Esophagus muscularis mucosa (tissue), 4 donors: Measurements from ENCODE around the gene LLGL1. TPM values are rescaled to one million over a fixed set of nuclear protein-coding genes. Genes with fewer than 3 reads are reported as not detected.

Experiments
- DNase-seq: peaks from one replicate; pipeline ENCODE4 v3.0.0-alpha.2; 2017; ENCODE audit errors: extremely low spot score
- H3K27ac ChIP-seq, 4 donors: fragments of 200-600 bp; sonication (generic); replicated peaks in 1 of 4; 1 replicate in 3 of 4; 2 replicates in 1 of 4; pipeline ENCODE4 v1.5.1; 2016 to 2019; ENCODE audit warnings: mild to moderate bottlenecking in 1 of 4
- H3K27me3 ChIP-seq, 4 donors: fragments of 200-600 bp; sonication (generic); one replicate each; pipeline versions ENCODE4 v1.5.1 to v1.6.0; 2016 to 2019
- H3K36me3 ChIP-seq, 4 donors: fragments of 200-600 bp; sonication (generic); one replicate each; pipeline ENCODE4 v1.5.1; 2016 to 2019
- H3K4me1 ChIP-seq, 4 donors: fragments of 200-600 bp; sonication (generic); one replicate each; pipeline ENCODE4 v1.5.1; 2016 to 2019
- H3K4me3 ChIP-seq, 4 donors: fragments of 200-600 bp; sonication (generic); 1 replicate in 2 of 4; 2 replicates in 2 of 4; pipeline ENCODE4 v1.5.1; 2016 to 2019; ENCODE audit warnings: mild to moderate bottlenecking in 4 of 4, moderate library complexity in 1 of 4
- H3K9me3 ChIP-seq, 4 donors: fragments of 200-600 bp; sonication (generic); 1 replicate in 3 of 4; 2 replicates in 1 of 4; pipeline ENCODE4 v1.5.1; 2016 to 2019
- EP300 ChIP-seq: sonication (generic); formaldehyde crosslinking; IDR thresholded peaks from one replicate; pipeline ENCODE4 v1.6.1; 2017; ENCODE audit warnings: antibody characterized with exemption
- POLR2A ChIP-seq: fragments of 450-650 bp; IDR thresholded peaks from one replicate; pipeline ENCODE4 v1.6.1; 2017; ENCODE audit warnings: antibody characterized with exemption, moderate library complexity, mild to moderate bottlenecking, low read depth
- POLR2AphosphoS5 ChIP-seq, 2 donors: sonication (generic); formaldehyde crosslinking; IDR thresholded peaks; one replicate each; pipeline ENCODE4 v1.6.1; 2017; ENCODE audit warnings: antibody characterized with exemption in 2 of 2
- WGBS: methylation state at CpG from one replicate; pipeline ENCODE4 v1.1.5; 2018; 5-methylcytosine and 5-hydroxymethylcytosine counted together
- intact Hi-C: fragments of 100-400 bp; cut with DNase I; formaldehyde crosslinking; loops from one replicate; pipeline ENCODE4 v1.15.1; 2023
- total RNA-seq, 4 donors: library from RNA; depleted of rRNA; stranded (reverse); fragments of >200 nt; gene quantifications; one replicate each; pipeline versions ENCODE4 v1.1.0 to v1.2.1, GENCODE V29; 2016
- TF ChIP-seq, protein P1 (sequence below), 3 experiments: fragments of 200-600 bp in 2 of 3; fragments of 450-650 bp in 1 of 3; sonication (generic) in 2 of 3; IDR thresholded peaks; one replicate each; pipeline ENCODE4 v1.5.1; 2017 to 2019; ENCODE audit warnings: antibody characterized with exemption in 3 of 3, mild to moderate bottlenecking in 2 of 3, moderate library complexity in 1 of 3

LLGL1 gene
- total RNA-seq, 4 donors from 2014 or later = 17.6 to 35.1 (median 26.2) TPM

DNA sequence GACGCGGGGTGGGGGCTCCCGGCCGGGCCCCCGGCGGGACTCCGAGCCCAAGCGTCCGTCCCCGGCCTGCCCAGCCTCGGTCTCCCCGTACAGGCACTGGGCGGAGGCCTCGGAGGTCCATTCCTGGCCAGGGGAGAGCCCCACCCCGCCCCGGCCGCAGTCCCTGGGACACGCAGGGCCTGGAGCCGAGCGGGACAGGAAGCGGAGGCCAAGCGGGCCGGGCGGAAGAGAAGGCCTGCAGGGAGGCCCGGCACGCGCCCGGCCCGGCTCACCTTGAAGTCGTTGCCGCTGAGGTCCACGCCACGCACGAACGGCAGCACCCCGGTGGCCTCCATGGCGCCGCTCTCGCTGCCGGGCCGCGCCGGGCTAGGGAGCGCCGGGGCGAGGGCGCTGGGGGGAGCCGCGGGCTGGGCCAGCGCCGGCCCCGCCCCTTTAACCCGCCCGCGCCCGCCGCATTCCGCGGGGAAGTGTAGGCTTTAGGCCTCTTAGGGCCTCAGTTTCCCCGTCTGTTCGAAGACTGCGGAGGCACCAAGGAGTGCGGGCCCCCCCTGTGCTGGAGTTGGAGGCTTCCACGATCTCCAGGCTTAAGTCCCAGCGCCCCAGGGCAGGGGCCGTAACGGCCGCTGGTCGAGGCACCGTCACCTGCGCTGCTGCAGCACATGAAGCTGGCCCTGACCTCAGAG lies 33.1 kb downstream of the LLGL1 start, which contains the start of gene FLII:
FLII (minus strand) TSS at position 383 of the 683 bp plus-strand sequence; CDS start at position 335, 48 bp downstream.
- Histone ChIP-seq H3K4me1 (peaks cover 51 to 63% (median 56%) of the 10 kb centered on the region in 4 donors), H3K27me3 (no peaks in the 10 kb centered on the region), H3K27ac (peak within 1 kb of the TSS; percentile 98 to 99 (median 99)), H3K9me3 (no peaks in the 10 kb centered on the region), H3K36me3 (peaks cover 32 to 43% (median 42%) of the 10 kb centered on the region in 4 donors), H3K4me3 (peak within 1 kb of the TSS; percentile 83 to 100 (median 100))
- DNase-seq = no peak
- intact Hi-C loops = no loop called here
- TF ChIP-seq POLR2AphosphoS5 (IDR thresholded peaks at IDR 0.05) (peak; percentile 75 to 90), EP300 (no peak), POLR2A (peak; percentile 64)
- 2% methylated on average over 35 of the region's 71 CpGs for WGBS

DNA sequence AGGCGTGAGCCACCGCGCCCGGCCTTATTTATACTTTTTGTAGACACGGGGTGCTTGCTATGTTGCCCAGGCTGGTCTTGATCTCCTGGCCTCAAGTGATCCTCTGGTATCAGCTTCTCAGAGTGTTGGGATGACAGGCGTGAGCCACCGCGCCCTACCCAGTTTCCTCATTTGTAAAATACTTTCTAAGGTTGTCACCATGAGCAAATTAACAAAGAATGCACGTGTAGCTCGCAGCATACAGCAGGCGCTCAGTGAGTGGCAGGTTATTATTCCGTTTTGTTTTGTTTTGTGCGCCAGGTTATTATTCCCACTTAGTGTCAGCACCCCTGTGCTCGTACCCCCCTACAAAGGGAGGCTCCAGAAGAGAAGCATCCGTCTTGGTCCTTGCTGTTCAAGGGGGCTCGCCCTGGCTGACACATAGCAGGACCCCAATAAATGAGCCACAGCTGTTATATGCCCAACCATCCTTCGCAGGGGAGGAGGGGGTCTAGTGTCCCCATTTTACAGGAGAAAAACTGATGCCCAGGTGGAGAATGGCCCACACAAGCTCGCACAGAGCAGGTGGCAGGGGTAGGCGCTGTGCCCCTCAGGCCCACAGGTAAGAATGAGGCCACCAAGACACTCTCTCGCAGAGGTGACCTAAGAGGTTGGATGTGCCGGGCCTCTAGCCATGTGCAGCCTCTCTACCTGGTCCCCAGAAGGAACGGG lies 34.3 kb downstream of the LLGL1 start:
- WGBS = 75% methylated on average over 19 of the region's 22 CpGs
- Histone ChIP-seq H3K36me3 (peaks cover 32 to 43% (median 42%) of the 10 kb centered on the region in 4 donors), H3K4me1 (peaks cover 51 to 63% (median 56%) of the 10 kb centered on the region in 4 donors), H3K27me3 (no peaks in the 10 kb centered on the region), H3K27ac (peak overlapping the region; percentile 97 to 99 (median 98)), H3K9me3 (no peaks in the 10 kb centered on the region), H3K4me3 (peak overlapping the region; percentile 77 to 98 (median 94))
- TF ChIP-seq POLR2AphosphoS5 (IDR thresholded peaks at IDR 0.05) (no peak), POLR2A (no peak), EP300 (no peak)
- TF ChIP-seq, protein P1, sequence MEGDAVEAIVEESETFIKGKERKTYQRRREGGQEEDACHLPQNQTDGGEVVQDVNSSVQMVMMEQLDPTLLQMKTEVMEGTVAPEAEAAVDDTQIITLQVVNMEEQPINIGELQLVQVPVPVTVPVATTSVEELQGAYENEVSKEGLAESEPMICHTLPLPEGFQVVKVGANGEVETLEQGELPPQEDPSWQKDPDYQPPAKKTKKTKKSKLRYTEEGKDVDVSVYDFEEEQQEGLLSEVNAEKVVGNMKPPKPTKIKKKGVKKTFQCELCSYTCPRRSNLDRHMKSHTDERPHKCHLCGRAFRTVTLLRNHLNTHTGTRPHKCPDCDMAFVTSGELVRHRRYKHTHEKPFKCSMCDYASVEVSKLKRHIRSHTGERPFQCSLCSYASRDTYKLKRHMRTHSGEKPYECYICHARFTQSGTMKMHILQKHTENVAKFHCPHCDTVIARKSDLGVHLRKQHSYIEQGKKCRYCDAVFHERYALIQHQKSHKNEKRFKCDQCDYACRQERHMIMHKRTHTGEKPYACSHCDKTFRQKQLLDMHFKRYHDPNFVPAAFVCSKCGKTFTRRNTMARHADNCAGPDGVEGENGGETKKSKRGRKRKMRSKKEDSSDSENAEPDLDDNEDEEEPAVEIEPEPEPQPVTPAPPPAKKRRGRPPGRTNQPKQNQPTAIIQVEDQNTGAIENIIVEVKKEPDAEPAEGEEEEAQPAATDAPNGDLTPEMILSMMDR (IDR thresholded peaks at IDR 0.05) = no peak
- intact Hi-C loops = no loop called here
- DNase-seq = no peak

DNA sequence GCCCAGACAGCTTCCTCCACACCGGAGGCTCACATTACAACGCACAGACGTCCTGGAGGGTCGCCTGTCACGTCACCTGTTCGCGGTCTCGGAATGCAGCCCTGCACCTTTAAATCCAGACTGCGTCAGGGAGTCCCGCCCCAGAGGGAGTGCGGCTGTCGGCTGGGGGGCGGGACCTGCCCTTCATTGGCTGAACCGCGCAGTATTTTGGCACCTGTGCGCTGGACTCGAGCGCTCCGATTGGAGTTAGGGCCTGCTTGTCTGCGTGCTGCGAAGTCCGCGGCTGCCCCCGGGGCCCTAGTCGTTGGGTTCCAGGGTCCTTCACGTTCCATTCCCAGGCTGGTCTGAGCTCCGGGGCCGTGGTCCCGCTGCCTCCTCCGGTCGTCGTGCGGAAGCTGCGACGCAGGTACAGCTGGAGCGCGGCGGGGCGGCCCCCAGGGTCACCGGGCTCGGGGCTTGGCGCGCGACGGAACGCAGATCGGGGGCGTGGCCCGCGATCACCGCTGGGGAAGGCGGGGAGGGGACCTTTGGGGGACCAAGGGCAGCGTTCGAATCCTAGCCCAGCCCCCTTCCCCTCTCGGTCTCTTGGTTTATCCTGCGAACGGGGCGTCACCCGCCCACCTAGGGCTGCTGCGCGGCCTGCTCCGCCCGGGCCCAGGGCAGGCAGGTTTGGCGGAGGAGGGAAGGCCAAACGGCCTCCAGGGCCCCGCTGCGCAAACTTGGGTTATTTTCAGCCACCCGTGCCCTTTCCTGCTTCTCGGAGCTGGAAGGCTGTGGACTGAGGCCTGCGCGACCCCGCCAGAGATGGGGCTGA lies 35.1 kb downstream of the LLGL1 start, which contains the start of gene MIEF2:
MIEF2 (plus strand) TSS at position 331 of the 814 bp plus-strand sequence. CDS start 2,059 bp downstream, outside the sequence.
- Histone ChIP-seq H3K36me3 (peaks cover 30 to 43% (median 42%) of the 10 kb centered on the region in 4 donors), H3K4me1 (peaks cover 51 to 63% (median 56%) of the 10 kb centered on the region in 4 donors), H3K9me3 (no peaks in the 10 kb centered on the region), H3K27me3 (no peaks in the 10 kb centered on the region), H3K4me3 (peak within 1 kb of the TSS; percentile 77 to 98 (median 94)), H3K27ac (peak within 1 kb of the TSS; percentile 97 to 99 (median 98))
- WGBS = under 1% methylated on average over 40 of the region's 72 CpGs
- intact Hi-C loops = no loop called here
- DNase-seq = peak; percentile 98
- TF ChIP-seq POLR2AphosphoS5 (IDR thresholded peaks at IDR 0.05) = peak; percentile 82 to 86
- TF ChIP-seq, protein P1 (IDR thresholded peaks at IDR 0.05) = no peak
- TF ChIP-seq EP300 = no peak
- TF ChIP-seq POLR2A = peak; percentile 32

DNA sequence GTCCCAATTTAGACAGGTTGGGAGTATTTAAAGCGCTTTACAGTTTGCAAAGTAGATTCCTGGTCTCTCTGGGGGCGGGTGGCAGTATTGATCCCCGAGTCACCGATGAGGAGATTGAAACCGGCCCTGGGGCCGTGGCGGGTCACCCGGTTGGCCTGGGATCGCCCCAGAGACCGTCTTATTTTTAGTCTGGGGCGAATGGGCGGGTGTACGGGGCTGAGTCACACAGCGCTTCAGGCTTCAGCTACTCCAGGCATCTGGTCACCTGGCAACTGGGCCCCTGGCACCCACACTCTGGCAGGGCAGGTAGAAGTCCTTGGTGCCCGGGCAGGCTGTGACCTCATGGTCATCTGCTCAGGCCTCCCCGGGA lies 35.7 kb downstream of the LLGL1 start:
- intact Hi-C loops = no loop called here
- H3K9me3 ChIP-seq = no peaks in the 10 kb centered on the region
- 3% methylated on average over 12 of the region's 16 CpGs for WGBS
- no peak for DNase-seq
- TF ChIP-seq POLR2A (no peak), POLR2AphosphoS5 (IDR thresholded peaks at IDR 0.05) (peak in 1 of 2 donors; percentile 9)
- H3K27me3 ChIP-seq = no peaks in the 10 kb centered on the region
- peaks cover 51 to 57% (median 54%) of the 10 kb centered on the region in 4 donors for H3K4me1 ChIP-seq
- peak overlapping the region; percentile 97 to 99 (median 98) for H3K27ac ChIP-seq
- H3K4me3 ChIP-seq = peak overlapping the region; percentile 77 to 98 (median 94)
- peaks cover 26 to 43% (median 42%) of the 10 kb centered on the region in 4 donors for H3K36me3 ChIP-seq

DNA sequence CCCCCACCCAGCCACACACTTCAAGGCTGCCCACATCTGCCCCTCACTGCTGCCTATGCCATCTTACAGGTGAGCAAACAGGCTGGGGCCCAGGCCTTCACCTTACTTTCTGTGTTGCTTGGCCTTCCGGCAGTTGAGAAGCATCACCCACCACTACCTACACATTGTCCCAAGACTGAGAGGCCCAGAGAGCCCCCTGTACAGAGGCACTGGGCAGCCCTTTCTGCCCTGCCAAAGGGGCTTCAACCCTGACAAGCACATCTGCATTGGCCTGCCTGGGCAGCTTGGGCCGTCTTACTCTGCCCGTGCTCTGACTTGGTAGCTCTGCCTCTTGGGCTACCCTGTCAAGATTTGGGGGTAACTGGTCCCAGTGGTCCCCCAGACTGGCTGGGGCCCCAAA lies 36.2 kb downstream of the LLGL1 start:
- no peaks in the 10 kb centered on the region for H3K27me3 ChIP-seq
- H3K27ac ChIP-seq = peak overlapping the region; percentile 97 to 99 (median 98)
- DNase-seq = no peak
- H3K9me3 ChIP-seq = no peaks in the 10 kb centered on the region
- H3K4me1 ChIP-seq = peaks cover 46 to 52% (median 49%) of the 10 kb centered on the region in 4 donors
- WGBS = 61% methylated on average over 2 of the region's 3 CpGs
- intact Hi-C loops = no loop called here
- H3K4me3 ChIP-seq = peak overlapping the region; percentile 77 to 98 (median 94)
- TF ChIP-seq POLR2A (no peak), EP300 (no peak), POLR2AphosphoS5 (IDR thresholded peaks at IDR 0.05) (no peak)
- TF ChIP-seq, protein P1 (IDR thresholded peaks at IDR 0.05) = no peak
- H3K36me3 ChIP-seq = peaks cover 21 to 41% (median 38%) of the 10 kb centered on the region in 4 donors
